ENCODE measurements around the gene OR1I1. TPM values are rescaled to one million over a fixed set of nuclear protein-coding genes. Genes with fewer than 3 reads are reported as not detected.

The OR1I1 gene
- total and polyA plus RNA-seq, 12 donors, result not detected

DNA sequence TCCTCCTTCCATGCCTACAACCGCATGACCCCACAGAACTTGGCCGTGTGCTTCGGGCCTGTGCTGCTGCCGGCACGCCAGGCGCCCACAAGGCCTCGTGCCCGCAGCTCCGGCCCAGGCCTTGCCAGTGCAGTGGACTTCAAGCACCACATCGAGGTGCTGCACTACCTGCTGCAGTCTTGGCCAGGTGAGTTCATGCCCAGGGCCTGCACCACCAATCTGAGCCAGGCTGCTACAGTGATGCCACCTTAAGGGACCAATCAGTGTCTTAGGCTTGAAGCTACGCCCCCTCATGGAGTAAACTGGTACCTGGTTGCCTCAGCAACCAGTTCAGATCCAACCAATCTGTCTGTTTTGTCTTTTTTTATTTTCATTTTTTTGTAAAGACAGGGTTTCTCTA, 30.4 kb downstream of the OR1I1 start:
- Histone ChIP-seq H3K27me3 (no peaks in the 10 kb centered on the region), H3K9me3 (replicated peaks in 1 of 3) (no peaks in the 10 kb centered on the region), H3K36me3 (replicated peaks in 1 of 2) (peaks cover 0 to 66% of the 10 kb centered on the region in 2 donors), H3K4me1 (replicated peaks in 1 of 2) (peaks cover 0 to 8% of the 10 kb centered on the region in 2 donors), H3K4me3 (no peak overlapping the region), H3K27ac (no peak overlapping the region)
- TF ChIP-seq CTCF (IDR thresholded peaks at IDR 0.05), result no peak
- no peak for TF ChIP-seq POLR2A (IDR thresholded peaks at IDR 0.05)
- 94 to 98% (median 96%) methylated on average over 10 to 11 of the region's 11 CpGs for WGBS, 4 donors
- intact Hi-C loops (cut with DNase I), result no loop called here
- DNase-seq, result no peak

- DNase-seq, result no peak
- no peak overlapping the region for H3K4me3 ChIP-seq
- peak overlapping the region in 1 of 5 donors; percentile 60 for H3K27ac ChIP-seq
- no peaks in the 10 kb centered on the region for H3K9me3 ChIP-seq (replicated peaks in 1 of 3)
- 92 to 93% (median 92%) methylated on average over 41 to 58 of the region's 58 CpGs for WGBS, 4 donors
- TF ChIP-seq CTCF (IDR thresholded peaks at IDR 0.05), result no peak
- peaks cover 0 to 78% of the 10 kb centered on the region in 2 donors for H3K36me3 ChIP-seq (replicated peaks in 1 of 2)
- H3K4me1 ChIP-seq (replicated peaks in 1 of 2), result peaks cover 0 to 8% of the 10 kb centered on the region in 2 donors
- intact Hi-C loops (cut with DNase I), result no loop called here
- no peaks in the 10 kb centered on the region for H3K27me3 ChIP-seq
These were observed 31.5 kb downstream of the OR1I1 start for GRCh38 chr19:15113245-15114152.

GRCh38 chr19:15114153-15114540, 32.1 kb downstream of the OR1I1 start:
- Histone ChIP-seq H3K9me3 (replicated peaks in 1 of 3) (no peaks in the 10 kb centered on the region), H3K4me3 (no peak overlapping the region), H3K36me3 (replicated peaks in 1 of 2) (peaks cover 0 to 84% of the 10 kb centered on the region in 2 donors), H3K4me1 (replicated peaks in 1 of 2) (peaks cover 0 to 8% of the 10 kb centered on the region in 2 donors), H3K27me3 (no peaks in the 10 kb centered on the region), H3K27ac (peak overlapping the region in 1 of 5 donors; percentile 60)
- 47 to 60% (median 57%) methylated on average over 4 to 7 of the region's 7 CpGs for WGBS, 4 donors
- intact Hi-C loops (cut with DNase I), result no loop called here
- no peak for TF ChIP-seq POLR2A (IDR thresholded peaks at IDR 0.05)
- no peak for TF ChIP-seq CTCF (IDR thresholded peaks at IDR 0.05)
- peak in 5 of 7 donors; percentile 37 to 66 (median 60) for DNase-seq

- H3K9me3 ChIP-seq (replicated peaks in 1 of 3), result no peaks in the 10 kb centered on the region
- peaks cover 0 to 88% of the 10 kb centered on the region in 2 donors for H3K36me3 ChIP-seq (replicated peaks in 1 of 2)
- H3K27ac ChIP-seq, result peak overlapping the region in 2 of 5 donors; percentile 16 to 60
- H3K4me1 ChIP-seq (replicated peaks in 1 of 2), result peaks cover 0 to 8% of the 10 kb centered on the region in 2 donors
- intact Hi-C loops (cut with DNase I), result no loop called here
- WGBS, 4 donors, result 53 to 60% (median 53%) methylated on average over 10 to 13 of the region's 13 CpGs; no CpG with 5 or more reads in 1 of the 4 donors
- no peak overlapping the region for H3K4me3 ChIP-seq
- DNase-seq, result peak; percentile 70 to 90 (median 83)
- TF ChIP-seq CTCF (IDR thresholded peaks at IDR 0.05), result no peak
- no peak for TF ChIP-seq POLR2A (IDR thresholded peaks at IDR 0.05)
- no peaks in the 10 kb centered on the region for H3K27me3 ChIP-seq
These were observed 33.1 kb downstream of the OR1I1 start for GRCh38 chr19:15115080-15115479.

Measured in adrenal gland (tissue), 12 donors.